Lower lobe of right lung (tissue), 2 donors: ENCODE measurements around the gene C1orf105. TPM values are rescaled to one million over a fixed set of nuclear protein-coding genes. Genes with fewer than 3 reads are reported as not detected.

ENCODE experiments used
- ATAC-seq, 2 donors: fragments of 200-7000 bp; cut with Tn5 transposase; one replicate each; pipeline ENCODE4 v1.9.1; 2020 to 2022; ENCODE audit warnings: mild to moderate bottlenecking in 2 of 2, moderate library complexity in 2 of 2
- DNase-seq: peaks from one replicate; pipeline ENCODE4 v3.0.0-alpha.2; 2020
- H3K27ac ChIP-seq: fragments of 200-600 bp; one replicate; pipeline ENCODE4 v1.8.0; 2022
- H3K27me3 ChIP-seq: fragments of 200-600 bp; one replicate; pipeline ENCODE4 v1.8.0; 2022; ENCODE audit warnings: low read depth
- H3K36me3 ChIP-seq: fragments of 200-600 bp; one replicate; pipeline ENCODE4 v1.8.0; 2022; ENCODE audit warnings: mild to moderate bottlenecking
- H3K4me1 ChIP-seq: fragments of 200-600 bp; one replicate; pipeline ENCODE4 v1.8.0; 2022
- H3K4me3 ChIP-seq: fragments of 200-600 bp; one replicate; pipeline ENCODE4 v1.8.0; 2022; ENCODE audit warnings: mild to moderate bottlenecking
- H3K9me3 ChIP-seq: fragments of 200-600 bp; one replicate; pipeline ENCODE4 v1.8.0; 2022
- intact Hi-C: fragments of 100-400 bp; cut with DNase I; formaldehyde crosslinking; loops from one replicate; pipeline ENCODE4 v1.11.0; 2022
- total RNA-seq: library from RNA; stranded (reverse); fragmentation: NEBNext Ultra II Directional; extraction: Animal tissue kit (Norgen Biotek cat#: 25700); gene quantifications from one replicate; pipeline ENCODE4 v1.2.1, GENCODE V29; 2021
- TF ChIP-seq, protein P1 (sequence below): fragments of 200-600 bp; IDR thresholded peaks from one replicate; pipeline ENCODE4 v1.8.0; 2022; ENCODE audit warnings: antibody characterized with exemption, mild to moderate bottlenecking
- donor health status: DM: no; HTN: yes; CAD: no; lungs with severe emphysema.

The C1orf105 gene
- total RNA-seq, 1 donor from 2014 or later: not detected

GRCh38 chr1:172414331-172414730 is 6.2 kb upstream of the C1orf105 start:
- intact Hi-C loops: no loop called here
- Histone ChIP-seq H3K4me3 (no peak overlapping the region), H3K27ac (no peak overlapping the region), H3K36me3 (no peaks in the 10 kb centered on the region), H3K4me1 (no peaks in the 10 kb centered on the region), H3K27me3 (no peaks in the 10 kb centered on the region), H3K9me3 (no peaks in the 10 kb centered on the region)
- ATAC-seq (no peak), DNase-seq (no peak)
- TF ChIP-seq, protein P1, sequence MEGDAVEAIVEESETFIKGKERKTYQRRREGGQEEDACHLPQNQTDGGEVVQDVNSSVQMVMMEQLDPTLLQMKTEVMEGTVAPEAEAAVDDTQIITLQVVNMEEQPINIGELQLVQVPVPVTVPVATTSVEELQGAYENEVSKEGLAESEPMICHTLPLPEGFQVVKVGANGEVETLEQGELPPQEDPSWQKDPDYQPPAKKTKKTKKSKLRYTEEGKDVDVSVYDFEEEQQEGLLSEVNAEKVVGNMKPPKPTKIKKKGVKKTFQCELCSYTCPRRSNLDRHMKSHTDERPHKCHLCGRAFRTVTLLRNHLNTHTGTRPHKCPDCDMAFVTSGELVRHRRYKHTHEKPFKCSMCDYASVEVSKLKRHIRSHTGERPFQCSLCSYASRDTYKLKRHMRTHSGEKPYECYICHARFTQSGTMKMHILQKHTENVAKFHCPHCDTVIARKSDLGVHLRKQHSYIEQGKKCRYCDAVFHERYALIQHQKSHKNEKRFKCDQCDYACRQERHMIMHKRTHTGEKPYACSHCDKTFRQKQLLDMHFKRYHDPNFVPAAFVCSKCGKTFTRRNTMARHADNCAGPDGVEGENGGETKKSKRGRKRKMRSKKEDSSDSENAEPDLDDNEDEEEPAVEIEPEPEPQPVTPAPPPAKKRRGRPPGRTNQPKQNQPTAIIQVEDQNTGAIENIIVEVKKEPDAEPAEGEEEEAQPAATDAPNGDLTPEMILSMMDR: no peak

DNA sequence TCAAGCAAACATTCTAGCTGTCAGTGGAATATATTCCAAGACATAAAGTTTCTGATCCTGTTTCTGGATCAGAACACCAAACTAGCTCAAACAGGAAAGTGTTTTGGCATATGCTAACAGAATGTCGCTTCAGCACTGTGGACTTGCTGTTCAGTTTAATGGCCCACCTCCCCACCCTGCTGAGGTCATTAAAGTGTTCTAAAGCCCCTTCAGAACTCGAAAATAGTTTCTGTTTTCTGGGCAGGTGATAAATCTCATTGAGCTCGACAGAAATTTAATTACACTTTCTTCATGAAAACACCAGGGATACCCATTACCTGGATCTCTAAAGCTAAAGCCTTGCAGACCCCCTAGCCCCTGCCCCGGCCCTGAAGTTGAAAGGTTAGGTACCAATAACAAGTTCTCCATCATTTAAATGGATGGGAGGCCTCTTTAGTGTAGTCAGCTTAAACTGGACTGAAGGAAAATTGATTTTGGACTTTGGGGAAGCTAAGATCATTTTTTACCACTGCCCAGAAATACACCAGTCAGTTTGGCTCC is 3.9 kb upstream of the C1orf105 start:
- H3K27me3 ChIP-seq: no peaks in the 10 kb centered on the region
- H3K27ac ChIP-seq: no peak overlapping the region
- H3K4me1 ChIP-seq: no peaks in the 10 kb centered on the region
- ATAC-seq (no peak), DNase-seq (no peak)
- TF ChIP-seq, protein P1: no peak
- intact Hi-C loops: no loop called here
- H3K36me3 ChIP-seq: no peaks in the 10 kb centered on the region
- no peaks in the 10 kb centered on the region for H3K9me3 ChIP-seq
- H3K4me3 ChIP-seq: no peak overlapping the region

DNA sequence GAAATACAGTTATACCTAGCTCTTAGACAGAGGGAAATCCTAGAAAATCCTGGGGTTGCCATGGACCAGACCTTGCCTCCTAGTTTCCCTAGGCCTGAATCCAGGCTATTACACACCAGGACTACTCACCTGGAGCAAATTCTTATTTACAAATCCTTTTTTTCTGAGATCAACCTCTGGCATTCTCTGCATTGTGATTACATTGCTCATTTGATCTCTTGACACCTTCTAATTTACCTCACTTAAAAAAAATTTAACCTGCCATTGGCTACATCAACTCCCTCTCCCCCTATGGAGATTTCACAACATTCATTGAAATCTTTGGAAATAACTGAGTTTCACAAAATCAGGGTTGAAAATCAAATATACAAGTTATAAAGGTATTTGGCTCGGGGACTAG is 2.9 kb upstream of the C1orf105 start:
- Histone ChIP-seq H3K4me1 (no peaks in the 10 kb centered on the region), H3K4me3 (no peak overlapping the region), H3K27me3 (no peaks in the 10 kb centered on the region), H3K27ac (no peak overlapping the region), H3K36me3 (no peaks in the 10 kb centered on the region), H3K9me3 (no peaks in the 10 kb centered on the region)
- DNase-seq: no peak
- ATAC-seq: peak in 1 of 2 donors; percentile 26
- intact Hi-C loops: no loop called here
- TF ChIP-seq, protein P1: no peak

DNA sequence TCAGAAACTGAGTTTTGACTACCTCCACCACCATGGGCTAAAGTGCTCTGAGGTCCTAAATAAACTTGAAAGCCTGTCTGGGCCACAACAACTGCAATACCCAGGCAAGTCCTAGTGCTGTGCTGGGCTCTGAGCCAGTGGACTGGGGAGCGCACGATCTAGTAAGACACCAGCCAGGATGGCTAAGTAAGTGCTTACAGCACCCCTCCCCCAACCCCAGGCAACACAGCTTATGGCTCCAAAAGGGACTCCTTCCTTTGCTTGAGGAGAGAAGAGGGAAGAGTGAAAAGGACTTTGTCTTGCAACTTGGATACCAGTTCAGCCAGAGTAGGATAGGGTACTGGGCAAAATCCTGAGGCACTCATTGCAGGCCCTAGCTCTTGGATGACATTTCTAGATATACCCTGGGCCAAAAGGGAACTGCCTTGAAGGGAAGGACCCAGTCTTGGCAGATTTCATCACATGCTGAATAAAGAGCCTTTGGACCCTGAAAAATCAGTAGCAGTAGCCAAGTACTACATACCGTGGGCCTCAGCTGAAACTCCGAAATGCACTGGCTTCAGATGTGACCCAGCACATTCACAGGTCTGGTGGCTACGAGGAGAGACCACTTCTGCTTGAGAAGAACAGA is 1.6 kb downstream of the C1orf105 start:
- H3K27me3 ChIP-seq: no peaks in the 10 kb centered on the region
- H3K9me3 ChIP-seq: no peaks in the 10 kb centered on the region
- no peak overlapping the region for H3K4me3 ChIP-seq
- DNase-seq (no peak), ATAC-seq (no peak)
- no peaks in the 10 kb centered on the region for H3K4me1 ChIP-seq
- no peaks in the 10 kb centered on the region for H3K36me3 ChIP-seq
- no peak overlapping the region for H3K27ac ChIP-seq
- intact Hi-C loops: no loop called here
- TF ChIP-seq, protein P1: no peak

DNA sequence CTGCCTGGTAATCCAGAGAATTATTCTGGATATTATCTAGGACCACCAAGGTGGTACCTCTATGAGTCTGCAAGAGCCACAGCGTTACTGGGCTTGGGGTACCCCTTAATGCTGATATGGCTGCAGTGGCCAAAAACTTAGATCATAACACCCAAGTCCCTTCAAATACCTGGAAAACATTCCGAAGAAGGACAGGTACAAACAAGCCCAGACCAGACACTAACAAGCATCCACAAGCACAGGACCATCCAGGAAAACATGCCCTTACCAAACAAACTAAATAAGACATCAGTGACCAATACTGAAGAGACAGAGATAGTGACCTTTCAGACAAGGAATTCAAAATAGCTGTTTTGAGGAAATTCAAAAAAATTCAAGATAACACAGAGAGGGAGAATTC is 2.9 kb downstream of the C1orf105 start:
- Histone ChIP-seq H3K36me3 (no peaks in the 10 kb centered on the region), H3K4me1 (no peaks in the 10 kb centered on the region), H3K9me3 (no peaks in the 10 kb centered on the region), H3K4me3 (no peak overlapping the region), H3K27ac (no peak overlapping the region), H3K27me3 (no peaks in the 10 kb centered on the region)
- intact Hi-C loops: no loop called here
- no peak for ATAC-seq
- no peak for DNase-seq
- TF ChIP-seq, protein P1: no peak
